H1 (cell line): Measurements from ENCODE around the gene TRAPPC6A. TPM values are rescaled to one million over a fixed set of nuclear protein-coding genes. Genes with fewer than 3 reads are reported as not detected.

Experiments
- CTCF ChIA-PET: fragments of 300-600 bp; sonication (Branson Sonifier 250); formaldehyde crosslinking; loops from one replicate; lab custom pipeline; 2021; ENCODE audit not compliant: partially characterized antibody; lab: Charles Lee
- POLR2A ChIA-PET: fragments of 300-600 bp; sonication (Branson Sonifier 250); formaldehyde crosslinking; loops from one replicate; lab custom pipeline; 2021; ENCODE audit warnings: inconsistent platforms; ENCODE audit not compliant: partially characterized antibody; lab: Charles Lee
- DNase-seq, 2 experiments: peaks; one replicate each; pipeline versions ENCODE4 v3.0.0 to v3.0.0-alpha.2; 2010 to 2022; ENCODE audit warnings: low spot score in 2 of 2, low read depth in 1 of 2, mixed read lengths in 1 of 2
- FAIRE-seq: peaks from 2 replicates; lab custom pipeline; 2011; peaks lifted over from hg19 to GRCh38; lab: Jason Lieb, UNC
- H2AFZ ChIP-seq: 2 replicates; pipeline ENCODE4 v1.8.1; 2012; ENCODE audit warnings: low read length, inconsistent platforms
- H2AK5ac ChIP-seq: 2 replicates; pipeline ENCODE4 v1.6.1; 2013; ENCODE audit warnings: low read depth, low read length
- H2BK120ac ChIP-seq: replicated peaks from 2 replicates; pipeline ENCODE3; 2013; ENCODE audit warnings: low read depth, low read length, inconsistent platforms
- H2BK12ac ChIP-seq: 2 replicates; pipeline ENCODE4 v1.6.1; 2013; ENCODE audit warnings: low read depth, low read length
- H2BK15ac ChIP-seq: 2 replicates; pipeline ENCODE4 v1.6.1; 2013; ENCODE audit warnings: low read length
- H2BK20ac ChIP-seq: 2 replicates; pipeline ENCODE4 v1.6.1; 2013; ENCODE audit warnings: low read length
- H2BK5ac ChIP-seq: 2 replicates; pipeline ENCODE4 v1.6.1; 2013; ENCODE audit warnings: low read depth, low read length
- H3K14ac ChIP-seq: 2 replicates; pipeline ENCODE4 v1.6.1; 2013; ENCODE audit warnings: inconsistent platforms; ENCODE audit not compliant: insufficient read length
- H3K18ac ChIP-seq: 2 replicates; pipeline ENCODE4 v1.6.1; 2013; ENCODE audit warnings: low read length; ENCODE audit errors: extremely low read depth
- H3K23ac ChIP-seq: 2 replicates; pipeline ENCODE4 v1.6.1; 2013; ENCODE audit warnings: inconsistent platforms; ENCODE audit not compliant: insufficient read length
- H3K23me2 ChIP-seq: 2 replicates; pipeline ENCODE4 v1.6.1; 2013; ENCODE audit warnings: low read depth, low read length
- H3K27ac ChIP-seq: 2 replicates; pipeline ENCODE4 v1.6.1; 2011; ENCODE audit warnings: low read depth, low read length, inconsistent platforms
- H3K27me3 ChIP-seq, 4 experiments: replicated peaks in 1 of 4; 1 replicate in 1 of 4; 2 replicates in 3 of 4; pipeline versions ENCODE4 v1.6.1 to v1.8.1; 2011 to 2013; ENCODE audit warnings: low read length in 3 of 4, mild to moderate bottlenecking in 3 of 4, inconsistent platforms in 2 of 4, mixed read lengths in 2 of 4, moderate library complexity in 1 of 4; ENCODE audit not compliant: control insufficient read depth in 3 of 4, insufficient read depth in 3 of 4; ENCODE audit errors: extremely low read depth in 1 of 4
- H3K36me3 ChIP-seq, 4 experiments: 2 replicates each; pipeline versions ENCODE4 v1.6.1 to v1.8.1; 2011 to 2013; ENCODE audit warnings: mild to moderate bottlenecking in 4 of 4, low read length in 3 of 4, moderate library complexity in 2 of 4, control low read depth in 1 of 4, inconsistent platforms in 1 of 4; ENCODE audit not compliant: insufficient read depth in 4 of 4, control insufficient read depth in 2 of 4
- H3K4ac ChIP-seq: replicated peaks from 2 replicates; pipeline ENCODE3; 2013; ENCODE audit warnings: low read length, low read depth, mixed read lengths, inconsistent platforms; ENCODE audit not compliant: insufficient read length
- H3K4me1 ChIP-seq, 4 experiments: replicated peaks in 1 of 4; 1 replicate in 1 of 4; 2 replicates in 3 of 4; pipeline versions ENCODE4 v1.6.1 to v1.8.1; 2011 to 2013; ENCODE audit warnings: low read length in 3 of 4, inconsistent platforms in 2 of 4, mixed read lengths in 1 of 4; ENCODE audit not compliant: insufficient read depth in 4 of 4, control insufficient read depth in 3 of 4
- H3K4me2 ChIP-seq, 2 experiments: 2 replicates each; pipeline versions ENCODE4 v1.6.1 to v1.8.1; 2011 to 2013; ENCODE audit warnings: low read depth in 2 of 2, low read length in 2 of 2, control low read depth in 1 of 2, inconsistent platforms in 1 of 2, mild to moderate bottlenecking in 1 of 2; ENCODE audit not compliant: insufficient read depth in 1 of 2
- H3K4me3 ChIP-seq, 4 experiments: fragments of 200-600, 300-600 bp in 1 of 4; sonication (generic), shearing (Covaris generic), sonication (Bioruptor Twin) in 1 of 4; 2 replicates each; pipeline versions ENCODE4 v1.5.1 to v1.8.1; 2011 to 2016; ENCODE audit warnings: low read length in 4 of 4, low read depth in 3 of 4, control low read depth in 2 of 4, inconsistent platforms in 2 of 4, mild to moderate bottlenecking in 2 of 4, mixed read lengths in 1 of 4, moderate library complexity in 1 of 4; ENCODE audit not compliant: insufficient read depth in 2 of 4; ENCODE audit errors: extremely low read depth in 1 of 4
- H3K56ac ChIP-seq: replicated peaks from 2 replicates; pipeline ENCODE3; 2013; ENCODE audit warnings: low read depth, mild to moderate bottlenecking, mixed read lengths, low read length, inconsistent platforms; ENCODE audit not compliant: insufficient read length
- H3K79me1 ChIP-seq: 2 replicates; pipeline ENCODE4 v1.6.1; 2013; ENCODE audit warnings: low read depth, low read length, control low read depth
- H3K79me2 ChIP-seq, 2 experiments: 2 replicates each; pipeline versions ENCODE4 v1.6.1 to v1.8.1; 2012 to 2013; ENCODE audit warnings: low read length in 2 of 2, mild to moderate bottlenecking in 2 of 2, inconsistent platforms in 1 of 2; ENCODE audit not compliant: insufficient read depth in 2 of 2, control insufficient read depth in 1 of 2
- H3K9ac ChIP-seq, 4 experiments: replicated peaks in 1 of 4; 1 replicate in 1 of 4; 2 replicates in 3 of 4; pipeline versions ENCODE4 v1.6.1 to v1.8.1; 2011 to 2013; ENCODE audit warnings: low read depth in 3 of 4, low read length in 3 of 4, control low read depth in 2 of 4, mild to moderate bottlenecking in 2 of 4, moderate library complexity in 2 of 4, inconsistent platforms in 1 of 4; ENCODE audit errors: extremely low read depth in 1 of 4
- H3K9me3 ChIP-seq, 2 experiments: 2 replicates each; pipeline versions ENCODE4 v1.6.1 to v1.8.1; 2012 to 2013; ENCODE audit warnings: mild to moderate bottlenecking in 2 of 2, moderate library complexity in 2 of 2, control low read depth in 1 of 2, inconsistent platforms in 1 of 2, low read depth in 1 of 2, low read length in 1 of 2, mixed read lengths in 1 of 2; ENCODE audit not compliant: insufficient read depth in 2 of 2
- H4K20me1 ChIP-seq, 2 experiments: replicated peaks in 1 of 2; 2 replicates each; pipeline versions ENCODE3 to v1.8.1; 2011 to 2013; ENCODE audit warnings: inconsistent platforms in 2 of 2, low read length in 2 of 2, mild to moderate bottlenecking in 1 of 2; ENCODE audit not compliant: insufficient read depth in 2 of 2, control insufficient read depth in 1 of 2
- H4K5ac ChIP-seq: 2 replicates; pipeline ENCODE4 v1.6.1; 2013; ENCODE audit warnings: low read length, low read depth, mixed read lengths, inconsistent platforms; ENCODE audit not compliant: insufficient read length
- H4K8ac ChIP-seq: 2 replicates; pipeline ENCODE4 v1.8.0; 2013; ENCODE audit warnings: mild to moderate bottlenecking, moderate library complexity, low read length, inconsistent platforms; ENCODE audit not compliant: insufficient read depth; ENCODE audit errors: extremely low read depth
- H4K91ac ChIP-seq: replicated peaks from 2 replicates; pipeline ENCODE3; 2013; ENCODE audit warnings: low read length, mixed read lengths, inconsistent platforms; ENCODE audit not compliant: insufficient read length
- EGR1 ChIP-seq: IDR thresholded peaks from 2 replicates; pipeline ENCODE4 v1.6.1; 2011; ENCODE audit warnings: low read depth, low read length, borderline replicate concordance
- SP2 ChIP-seq: IDR thresholded peaks from 2 replicates; pipeline ENCODE4 v1.6.1; 2012; ENCODE audit warnings: mild to moderate bottlenecking, low read length, inconsistent platforms
- WGBS, 2 experiments: shearing (Covaris generic) in 1 of 2; methylation state at CpG; one replicate each; pipeline versions ENCODE4 v1.1.6 to v1.1.7; 2013 to 2015; ENCODE audit warnings: low lambda C conversion rate in 2 of 2, mixed read lengths in 2 of 2, inconsistent platforms in 1 of 2, low coverage in 1 of 2, missing lambda C conversion rate in 1 of 2; ENCODE audit not compliant: insufficient replicate concordance in 2 of 2, insufficient coverage in 1 of 2, insufficient read length in 1 of 2; ENCODE audit errors: extremely low coverage in 1 of 2, missing lambda C conversion rate in 1 of 2; 5-methylcytosine and 5-hydroxymethylcytosine counted together
- polyA plus RNA-seq, 7 experiments: library from polyadenylated mRNA; depleted of rRNA in 3 of 7; stranded (reverse) in 5 of 7; unstranded in 2 of 7; fragments of >200 nt in 5 of 7; fragments of 200-250 nt in 2 of 7; gene quantifications; 1 replicate in 5 of 7; 2 replicates in 1 of 7; 4 replicates in 1 of 7; pipeline versions ENCODE4 v1.2.1 to v1.2.3, GENCODE V29; 2011 to 2013; ENCODE audit warnings: missing spikeins in 2 of 7, mixed read lengths in 2 of 7
- total RNA-seq: library from RNA; stranded (reverse); fragmentation: NEBNext Ultra II Directional; extraction: Animal tissue kit (Norgen Biotek cat#: 25700); gene quantifications from 2 replicates; pipeline ENCODE4 v1.2.1, GENCODE V29; 2021

Gene TRAPPC6A
- total and polyA plus RNA-seq, 2 of the 8 experiments (the other 6 are each of a cell fraction or from before 2014, with no cell fraction given) = 31.8 to 130 TPM

GRCh38 chr19:45150180-45150579 lies 27.9 kb downstream of the TRAPPC6A start:
- no peak overlapping the region for H2AFZ ChIP-seq
- H3K9ac ChIP-seq = no peak overlapping the region
- H3K27me3 ChIP-seq = peaks cover 16 to 37% (median 35%) of the 10 kb centered on the region in 4 experiments
- DNase-seq = no peak
- no peak for FAIRE-seq
- no peak overlapping the region for H4K91ac ChIP-seq
- no peak overlapping the region for H3K56ac ChIP-seq
- no peak overlapping the region for H3K4me2 ChIP-seq
- H3K36me3 ChIP-seq = peaks cover 0 to 6% (median 0%) of the 10 kb centered on the region in 4 experiments; a peak in 2 of 8 replicates
- H2AK5ac ChIP-seq = no peak overlapping the region
- H3K79me2 ChIP-seq = no peaks in the 10 kb centered on the region
- H3K23me2 ChIP-seq = peaks cover 9% of the 10 kb centered on the region; the same call in 1 of the 2 replicates
- peaks cover 0 to 20% of the 10 kb centered on the region in 2 experiments for H4K20me1 ChIP-seq
- no peak overlapping the region for H2BK15ac ChIP-seq
- peaks cover 0 to 13% (median 3%) of the 10 kb centered on the region in 4 experiments; a peak in 6 of 7 replicates for H3K4me1 ChIP-seq
- WGBS, 2 experiments = 88% methylated on average over 4 of the region's 4 CpGs; no CpG with 5 or more reads in 1 of the 2 experiments
- ChIA-PET POLR2A (interaction anchor here (0.9 to 3.2 kb wide), 5 partner anchors 10 to 73 kb away, joined by 3 to 20 read pairs (median 4); partner anchors contain the start of genes NKPD1 and PPP1R37), CTCF (interaction anchor here (1.0 to 5.5 kb wide), 11 partner anchors 9 to 90 kb away, joined by 3 to 32 read pairs (median 7); partner anchors contain the start of gene NKPD1)
- H2BK5ac ChIP-seq = no peak overlapping the region
- no peak overlapping the region for H4K8ac ChIP-seq
- H3K23ac ChIP-seq = no peak overlapping the region
- H3K27ac ChIP-seq = no peak overlapping the region
- H3K79me1 ChIP-seq = no peaks in the 10 kb centered on the region; the same call in 1 of the 2 replicates
- peaks cover 0 to 8% of the 10 kb centered on the region in 2 experiments; a peak in 1 of 4 replicates for H3K9me3 ChIP-seq
- H3K4ac ChIP-seq = no peak overlapping the region
- no peak overlapping the region for H3K18ac ChIP-seq
- H3K14ac ChIP-seq = no peak overlapping the region
- no peak overlapping the region for H3K4me3 ChIP-seq
- no peak overlapping the region for H2BK20ac ChIP-seq
- no peak overlapping the region for H2BK120ac ChIP-seq
- no peak overlapping the region for H4K5ac ChIP-seq
- no peak overlapping the region for H2BK12ac ChIP-seq
- TF ChIP-seq EGR1 (no peak), SP2 (no peak)
